ENCODE results near the gene ZFAND3.
"Not testable (repeated sequence)": the region's sequence is repeated elsewhere in the genome, so short reads cannot be mapped to it uniquely, and the experiment has no call there.

The ZFAND3 gene

GRCh38 chr6:37865504-37865903 lies 46.0 kb downstream of the ZFAND3 start:
- DNase-seq (ENCODE audit: low read depth), result no peak

DNA sequence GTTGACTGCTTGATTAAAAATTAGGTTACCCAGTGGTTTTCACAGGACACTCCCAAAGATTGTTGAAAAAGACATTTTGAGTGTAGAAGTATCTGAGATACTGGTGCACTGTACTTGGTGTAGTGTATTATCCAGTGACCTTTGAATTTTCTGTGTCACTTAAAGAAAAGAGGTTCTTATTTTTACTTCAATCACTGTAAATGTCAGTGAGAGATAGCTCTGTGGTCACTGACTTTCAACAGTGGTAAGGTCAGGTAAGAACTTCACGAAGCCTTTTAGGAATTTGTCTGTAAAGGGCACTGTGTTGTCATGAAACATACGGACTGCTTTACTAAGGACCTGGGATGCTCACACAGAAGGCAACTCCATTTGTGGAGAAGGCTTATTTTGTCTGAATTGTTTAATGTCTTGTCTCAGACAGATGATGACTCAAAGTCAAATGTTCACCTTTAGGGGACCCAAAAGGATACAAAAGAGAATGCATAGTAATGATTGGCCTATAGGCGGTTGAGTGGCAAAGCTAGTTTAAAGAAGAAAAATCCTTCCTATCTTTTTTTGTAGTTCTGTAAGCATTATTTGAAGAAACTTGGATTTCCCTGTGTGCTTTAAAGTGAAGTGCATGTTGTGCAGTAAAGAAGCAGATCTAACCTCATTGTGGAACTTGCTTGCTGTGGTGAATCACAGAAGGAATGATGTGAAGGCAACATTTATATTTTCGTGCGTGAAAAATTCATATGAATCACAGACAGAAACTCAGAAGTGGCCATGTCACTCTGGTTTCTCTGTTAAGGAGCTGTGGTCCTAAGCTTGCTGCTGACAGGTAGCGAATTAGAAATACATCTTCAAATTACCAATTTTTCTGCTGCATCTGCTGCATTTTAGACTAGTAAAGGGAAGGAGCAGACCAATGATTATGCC lies 47.3 kb downstream of the ZFAND3 start:
- no peak for DNase-seq (ENCODE audit: low read depth)

- no peak for DNase-seq (ENCODE audit: low read depth)
Measured at GRCh38 chr6:37867756-37868446, 48.4 kb downstream of the ZFAND3 start.

- no peak for DNase-seq (ENCODE audit: low read depth)
Measured at GRCh38 chr6:37868447-37868825, 48.9 kb downstream of the ZFAND3 start.

- no peak for DNase-seq (ENCODE audit: low read depth)
Measured at GRCh38 chr6:37871616-37872372, 52.3 kb downstream of the ZFAND3 start.

- DNase-seq (ENCODE audit: low read depth), result no peak
Measured at GRCh38 chr6:37872373-37872745, 52.8 kb downstream of the ZFAND3 start.

DNA sequence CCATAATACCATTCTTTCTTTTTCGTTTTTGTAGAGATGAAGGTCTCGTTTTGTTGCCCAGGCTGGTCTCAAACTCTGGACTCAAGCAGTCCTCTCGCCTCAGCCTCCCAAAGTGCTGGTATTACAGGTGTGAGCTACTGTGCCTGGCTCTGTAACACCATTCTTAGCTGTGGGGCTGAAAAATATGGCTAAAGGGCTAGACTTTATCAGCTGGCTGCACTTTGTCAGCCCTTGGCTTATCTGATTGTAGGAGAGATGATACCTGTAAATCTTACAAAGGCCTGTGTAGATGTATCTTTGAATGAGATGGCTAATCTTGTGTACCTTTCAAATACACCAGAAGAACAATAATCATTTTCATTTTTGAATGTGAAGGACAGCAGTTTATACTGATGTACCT lies 55.2 kb downstream of the ZFAND3 start:
- no peak for DNase-seq (ENCODE audit: low read depth)

DNA sequence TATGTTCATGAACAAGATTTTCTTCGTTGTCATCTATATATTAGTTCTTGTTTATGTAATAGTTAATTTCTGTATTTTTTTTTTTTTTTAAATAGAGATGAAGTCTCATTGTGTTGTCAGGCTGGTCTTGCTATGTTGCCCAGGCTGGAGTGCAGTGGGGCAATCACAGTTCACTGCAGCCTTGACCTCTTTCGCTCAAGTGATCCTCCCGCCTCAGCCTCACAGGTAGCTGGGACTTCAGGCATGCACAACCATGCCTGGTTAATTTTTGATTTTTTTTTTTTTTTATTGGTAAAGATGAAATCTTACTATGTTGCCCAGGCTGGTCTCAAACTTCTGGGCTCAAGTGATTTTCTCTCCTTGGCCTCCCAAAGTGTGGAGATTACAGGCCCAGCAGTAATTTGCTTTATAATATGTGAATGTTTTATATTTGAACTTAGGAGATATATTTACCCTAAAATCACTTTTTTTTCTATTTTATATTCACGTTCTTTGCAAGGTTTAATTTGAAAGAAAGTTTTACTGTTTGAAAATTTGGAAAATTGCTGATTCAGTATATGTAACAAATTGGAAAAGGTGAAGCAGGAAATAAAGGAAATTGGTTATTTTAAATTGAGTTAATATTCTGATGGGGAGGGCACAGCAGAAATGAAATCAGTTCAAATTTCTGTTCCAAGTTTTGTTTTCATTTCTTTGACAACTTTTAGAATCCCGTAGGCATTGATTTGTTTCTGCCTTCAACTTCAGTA lies 56.2 kb downstream of the ZFAND3 start:
- DNase-seq (ENCODE audit: low read depth), result no peak

GRCh38 chr6:37876843-37877242 lies 57.3 kb downstream of the ZFAND3 start:
- no peak for DNase-seq (ENCODE audit: low read depth)

DNA sequence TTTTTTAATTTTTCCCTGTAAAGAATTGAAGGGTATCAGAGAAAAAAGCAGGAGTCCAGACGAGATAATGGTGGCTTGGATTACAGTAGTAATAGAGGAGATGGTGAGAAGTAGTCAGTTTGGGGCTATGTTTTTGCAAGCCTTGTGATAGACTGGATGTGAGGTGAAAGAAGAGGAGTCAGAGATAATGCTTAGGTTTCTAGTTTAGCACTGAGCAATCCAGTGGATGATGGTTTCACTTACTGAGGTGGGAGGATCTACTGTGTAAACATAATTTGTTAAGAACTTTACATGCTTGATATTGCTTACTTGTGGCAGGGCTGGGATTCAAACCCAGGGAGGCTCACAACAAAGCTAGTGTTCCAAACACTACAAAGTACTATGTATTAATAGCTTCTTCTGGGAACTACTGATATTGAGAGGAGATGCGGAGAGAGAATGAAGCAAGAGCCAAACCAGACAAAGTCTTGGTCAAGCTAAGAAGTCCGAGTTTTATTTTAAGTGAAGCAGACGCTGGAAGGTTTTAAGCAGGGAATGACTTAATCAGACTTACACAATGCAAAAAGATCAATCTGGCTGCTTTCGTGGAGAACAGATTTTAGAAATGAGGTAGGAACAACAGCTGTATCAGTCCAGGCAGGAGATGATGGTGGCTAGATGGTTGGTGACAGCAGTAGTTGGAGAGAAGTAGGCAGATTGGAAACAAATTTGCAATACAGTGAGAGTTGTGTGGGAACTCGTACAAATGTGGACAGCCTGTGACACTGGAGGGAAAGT lies 58.0 kb downstream of the ZFAND3 start:
- DNase-seq (ENCODE audit: low read depth), result no peak

- no peak for DNase-seq (ENCODE audit: low read depth)
Measured at GRCh38 chr6:37878150-37878710, 58.7 kb downstream of the ZFAND3 start.

- DNase-seq (ENCODE audit: low read depth), result not testable (repeated sequence)
Measured at GRCh38 chr6:37880602-37881001, 61.1 kb downstream of the ZFAND3 start.

GRCh38 chr6:37882292-37882691 lies 62.8 kb downstream of the ZFAND3 start:
- DNase-seq (ENCODE audit: low read depth), result no peak

DNA sequence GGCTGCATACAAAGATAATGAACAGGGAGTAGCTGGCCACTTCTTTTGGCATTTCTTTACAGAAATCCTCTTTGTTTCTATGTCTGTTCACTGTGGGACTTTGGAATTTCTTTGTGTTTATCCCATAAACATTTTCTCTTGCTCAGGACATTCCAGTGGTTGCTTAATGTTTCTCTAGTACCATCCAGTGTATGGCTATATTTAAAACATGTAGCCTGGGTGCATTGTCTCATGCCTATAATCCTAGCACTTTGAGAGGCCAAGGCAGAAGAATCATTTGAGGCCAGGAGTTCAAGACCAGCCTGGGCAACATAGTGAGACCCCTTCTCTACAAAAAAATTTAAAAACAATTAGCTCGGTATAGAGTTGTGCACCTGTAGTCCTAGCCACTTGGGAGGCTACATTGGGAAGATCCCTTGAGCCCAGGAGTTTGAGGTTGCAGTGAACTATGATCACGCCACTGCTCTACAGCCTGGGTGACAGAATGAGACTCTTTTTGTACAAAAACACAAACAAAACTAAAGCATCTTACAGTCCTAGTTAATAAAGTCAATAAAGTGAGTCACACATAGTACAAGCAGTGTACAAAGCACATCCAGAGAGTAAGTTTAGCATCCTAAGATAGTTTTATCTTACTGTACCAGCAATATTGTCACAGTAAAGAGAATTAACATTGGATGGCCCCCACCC lies 63.3 kb downstream of the ZFAND3 start:
- no peak for DNase-seq (ENCODE audit: low read depth)

DNA sequence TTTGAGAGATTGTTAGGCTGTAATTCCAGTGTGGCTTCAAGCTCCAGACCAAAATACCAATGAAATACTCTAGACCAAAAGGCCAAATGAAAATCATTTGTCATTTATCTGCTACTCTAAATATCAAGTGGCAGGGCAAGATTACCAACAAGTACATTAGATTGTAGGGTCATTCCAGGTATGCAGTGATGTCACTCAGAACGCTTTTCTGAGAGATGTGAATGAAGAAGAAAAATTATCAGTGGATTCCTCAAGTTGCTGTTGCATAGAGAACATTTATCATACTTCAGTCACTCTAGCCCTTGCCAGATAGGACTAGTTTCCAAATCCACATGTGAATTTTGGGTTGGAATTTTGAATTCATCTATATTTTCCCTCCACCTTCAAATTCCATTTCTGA lies 65.0 kb downstream of the ZFAND3 start:
- DNase-seq (ENCODE audit: low read depth), result no peak

- DNase-seq (ENCODE audit: low read depth), result no peak
Measured at GRCh38 chr6:37889051-37889450, 69.5 kb downstream of the ZFAND3 start.

DNA sequence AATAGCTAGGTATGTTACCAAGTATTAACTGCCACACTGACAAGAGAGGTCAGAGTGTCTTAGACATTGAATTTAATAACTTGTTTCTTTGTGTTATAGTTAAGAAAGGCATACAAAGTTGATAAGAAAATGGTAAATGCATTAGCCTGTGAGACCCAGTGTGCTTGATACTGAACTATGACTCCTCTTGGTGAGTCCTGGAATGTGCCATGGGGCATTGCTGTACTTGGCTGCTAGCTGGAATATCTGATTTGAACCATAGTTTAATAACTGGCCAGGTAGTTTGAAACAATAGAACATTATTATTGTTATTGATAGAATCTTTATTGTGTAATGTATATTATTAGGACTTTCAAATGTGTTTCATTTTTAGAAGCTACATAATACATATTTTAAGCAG lies 70.0 kb downstream of the ZFAND3 start:
- no peak for DNase-seq (ENCODE audit: low read depth)

DNA sequence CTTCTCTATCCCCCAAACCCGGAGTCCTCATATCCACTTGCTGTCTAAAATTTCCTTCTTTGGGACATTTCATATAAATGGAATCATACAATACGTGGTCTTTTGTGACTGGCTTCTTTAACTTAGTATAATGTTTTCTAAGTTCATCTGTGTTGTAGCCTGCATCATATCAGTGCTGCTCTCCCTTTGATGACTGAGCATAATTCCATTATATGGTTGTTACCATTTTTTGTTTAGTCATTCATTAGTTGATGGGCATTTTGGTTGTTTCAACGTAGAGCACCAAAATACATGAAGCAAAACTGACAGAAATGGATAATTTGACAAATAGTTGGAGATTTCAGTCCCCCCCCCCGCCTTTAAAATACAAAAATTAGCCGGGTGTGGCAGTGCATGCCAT lies 71.5 kb downstream of the ZFAND3 start:
- DNase-seq (ENCODE audit: low read depth), result no peak

GRCh38 chr6:37893257-37893656 lies 73.7 kb downstream of the ZFAND3 start:
- DNase-seq (ENCODE audit: low read depth), result no peak

GRCh38 chr6:37893734-37894133 lies 74.2 kb downstream of the ZFAND3 start:
- DNase-seq (ENCODE audit: low read depth), result not testable (repeated sequence)
